ENCODE data around the gene PALM.

Gene PALM

GRCh38 chr19:778910-779653, 70.3 kb downstream of the PALM start:
- TF ChIP-seq SIN3A (IDR thresholded peaks at IDR 0.05; ENCODE audit: borderline replicate concordance, insufficient read depth, low read length) (0 out of 2 replicates have a peak, but pooled peaks have one; percentile 38), REST (IDR thresholded peaks at IDR 0.05; ENCODE audit: insufficient read depth in 1 of 2, low read depth in 2 of 2, low read length in 2 of 2) (no peak)

GRCh38 chr19:780935-781334, 72.2 kb downstream of the PALM start:
- no peak for TF ChIP-seq TAF1 (IDR thresholded peaks at IDR 0.05; ENCODE audit: borderline replicate concordance, insufficient read depth, low read length)
- no peak for TF ChIP-seq FOXP2 (optimal IDR thresholded peaks at IDR 0.05; ENCODE audit: borderline replicate concordance, extremely low read depth, extremely low read length, insufficient read depth)
- TF ChIP-seq REST (IDR thresholded peaks at IDR 0.05; ENCODE audit: insufficient read depth in 1 of 2, low read depth in 2 of 2, low read length in 2 of 2), result no peak
- no peak for TF ChIP-seq POLR2AphosphoS5 (IDR thresholded peaks at IDR 0.05; ENCODE audit: low read depth, low read length)
- TF ChIP-seq SIN3A (IDR thresholded peaks at IDR 0.05; ENCODE audit: borderline replicate concordance, insufficient read depth, low read length), result no peak

GRCh38 chr19:781800-782184, 73.1 kb downstream of the PALM start:
- no peak for TF ChIP-seq FOXP2 (optimal IDR thresholded peaks at IDR 0.05; ENCODE audit: borderline replicate concordance, extremely low read depth, extremely low read length, insufficient read depth)
- TF ChIP-seq REST (IDR thresholded peaks at IDR 0.05; ENCODE audit: insufficient read depth in 1 of 2, low read depth in 2 of 2, low read length in 2 of 2), result no peak
- TF ChIP-seq TAF1 (IDR thresholded peaks at IDR 0.05; ENCODE audit: borderline replicate concordance, insufficient read depth, low read length), result no peak
- no peak for TF ChIP-seq POLR2AphosphoS5 (IDR thresholded peaks at IDR 0.05; ENCODE audit: low read depth, low read length)
- no peak for TF ChIP-seq SIN3A (IDR thresholded peaks at IDR 0.05; ENCODE audit: borderline replicate concordance, insufficient read depth, low read length)

GRCh38 chr19:782185-782877, 73.6 kb downstream of the PALM start:
- TF ChIP-seq FOXP2 (optimal IDR thresholded peaks at IDR 0.05; ENCODE audit: borderline replicate concordance, extremely low read depth, extremely low read length, insufficient read depth) (peak; percentile 17), POLR2AphosphoS5 (IDR thresholded peaks at IDR 0.05; ENCODE audit: low read depth, low read length) (no peak), TAF1 (IDR thresholded peaks at IDR 0.05; ENCODE audit: borderline replicate concordance, insufficient read depth, low read length) (no peak)

- TF ChIP-seq FOXP2 (optimal IDR thresholded peaks at IDR 0.05; ENCODE audit: borderline replicate concordance, extremely low read depth, extremely low read length, insufficient read depth), result no peak
- TF ChIP-seq REST (IDR thresholded peaks at IDR 0.05; ENCODE audit: insufficient read depth in 1 of 2, low read depth in 2 of 2, low read length in 2 of 2), result no peak
- no peak for TF ChIP-seq SIN3A (IDR thresholded peaks at IDR 0.05; ENCODE audit: borderline replicate concordance, insufficient read depth, low read length)
- no peak for TF ChIP-seq TAF1 (IDR thresholded peaks at IDR 0.05; ENCODE audit: borderline replicate concordance, insufficient read depth, low read length)
- TF ChIP-seq POLR2AphosphoS5 (IDR thresholded peaks at IDR 0.05; ENCODE audit: low read depth, low read length), result no peak
These were observed 74.3 kb downstream of the PALM start for GRCh38 chr19:782878-783668.

Measured in PFSK-1 (cell line).